ENCODE data around the gene KLHDC8A.
"Not testable (repeated sequence)": the region's sequence is repeated elsewhere in the genome, so short reads cannot be mapped to it uniquely, and the experiment has no call there.

The KLHDC8A gene

DNA sequence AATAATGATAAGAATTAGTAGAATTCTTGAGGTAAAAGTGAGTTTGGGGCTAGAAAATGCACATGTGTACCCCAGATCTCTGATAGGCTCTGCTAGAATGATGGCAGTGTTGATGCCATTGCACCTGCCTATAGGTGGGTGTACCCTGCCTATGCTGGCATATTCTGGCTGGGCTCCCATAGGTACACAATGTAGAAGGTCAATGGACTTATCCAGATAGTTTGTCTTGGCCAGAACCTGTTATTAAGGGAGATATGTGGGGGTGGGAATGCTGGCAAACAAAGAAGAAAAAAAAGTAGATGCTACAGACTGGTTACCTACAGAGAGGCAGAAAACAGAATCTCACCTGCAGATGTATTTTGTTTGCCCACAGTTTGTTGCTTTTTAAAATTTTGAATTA, 14.1 kb upstream of the KLHDC8A start:
- DNase-seq: no peak

DNA sequence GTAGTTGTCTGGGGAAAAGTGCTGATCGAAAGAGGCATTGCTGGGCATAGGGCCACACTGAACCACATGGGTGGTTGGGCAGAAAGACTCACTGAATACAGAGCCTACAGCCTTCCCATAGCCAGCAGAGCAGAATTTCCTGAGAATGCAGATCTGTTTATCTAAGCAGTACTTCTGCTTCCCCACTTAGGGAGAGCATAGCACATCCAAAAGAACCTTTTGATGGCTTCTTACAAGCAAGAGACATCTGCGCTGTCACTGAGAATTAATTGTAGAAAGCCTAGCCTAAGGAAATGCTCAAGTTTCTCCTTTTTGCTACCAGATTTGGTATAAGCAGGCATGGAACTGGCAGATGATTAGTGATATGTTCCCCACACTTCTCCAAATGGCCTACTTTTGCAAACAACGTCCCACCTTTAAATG, 13.0 kb upstream of the KLHDC8A start:
- DNase-seq: no peak

DNA sequence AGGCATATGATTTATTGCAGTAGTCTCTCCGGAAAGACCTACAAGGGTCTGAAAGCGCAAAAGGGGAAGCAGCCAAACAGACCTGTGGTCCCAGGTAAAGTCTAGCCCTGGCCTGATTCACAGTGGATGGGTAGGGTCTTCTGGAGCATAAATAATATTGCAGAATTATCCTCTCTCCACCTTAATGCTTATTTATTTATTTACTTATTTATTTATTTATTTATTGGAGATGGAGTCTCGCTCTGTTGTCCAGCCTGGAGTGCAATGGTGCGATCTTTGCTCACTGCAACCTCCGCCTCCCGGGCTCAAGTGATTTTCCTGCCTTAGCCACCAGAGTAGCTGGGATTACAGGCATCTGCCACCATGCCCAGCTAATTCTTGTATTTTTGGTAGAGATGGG, 11.8 kb upstream of the KLHDC8A start:
- DNase-seq: no peak

DNA sequence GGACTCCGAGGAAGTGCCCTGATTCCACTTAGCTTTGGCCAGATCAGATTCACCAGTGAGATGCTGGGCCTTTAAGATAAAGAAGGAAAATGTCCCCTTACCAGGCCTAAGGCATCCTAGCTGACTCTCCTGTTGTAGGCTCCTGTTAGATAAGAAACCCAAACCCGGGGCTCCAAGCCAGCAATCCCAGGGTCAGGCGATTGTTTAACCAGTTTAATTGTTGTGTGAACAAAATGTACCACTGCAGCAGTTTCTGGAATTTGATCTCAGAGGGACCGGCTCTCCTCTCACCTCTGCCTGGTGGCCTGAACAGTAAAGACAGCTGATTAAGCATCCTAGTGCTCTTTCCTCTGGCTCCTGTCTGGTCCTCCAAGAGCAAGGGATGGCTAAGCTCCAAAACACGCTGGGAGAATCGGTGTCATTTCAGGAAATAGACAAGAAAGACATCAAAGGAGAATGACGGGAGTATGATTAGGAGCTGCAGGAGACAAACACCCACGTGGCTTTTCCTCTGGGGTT, 9.3 kb upstream of the KLHDC8A start:
- DNase-seq: no peak

DNA sequence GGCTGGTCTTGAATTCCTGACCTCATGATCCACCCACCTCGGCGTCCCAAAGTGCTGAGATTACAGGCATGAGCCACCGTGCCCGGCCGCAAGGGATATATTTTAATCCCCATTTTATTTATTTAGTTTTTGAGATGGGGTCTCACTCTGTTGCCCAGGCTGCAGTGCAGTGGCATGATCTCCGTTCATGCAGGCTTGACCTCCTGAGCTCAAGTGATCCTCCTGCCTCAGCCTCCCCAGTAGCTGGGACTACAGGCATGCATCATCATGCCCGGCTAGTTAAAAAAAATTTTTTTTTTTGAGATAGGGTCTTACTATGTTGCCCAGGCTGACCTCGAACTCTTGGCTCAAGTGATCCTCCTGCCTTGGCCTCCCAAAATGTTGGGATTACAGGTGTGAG, 8.4 kb upstream of the KLHDC8A start:
- DNase-seq: not testable (repeated sequence)

DNA sequence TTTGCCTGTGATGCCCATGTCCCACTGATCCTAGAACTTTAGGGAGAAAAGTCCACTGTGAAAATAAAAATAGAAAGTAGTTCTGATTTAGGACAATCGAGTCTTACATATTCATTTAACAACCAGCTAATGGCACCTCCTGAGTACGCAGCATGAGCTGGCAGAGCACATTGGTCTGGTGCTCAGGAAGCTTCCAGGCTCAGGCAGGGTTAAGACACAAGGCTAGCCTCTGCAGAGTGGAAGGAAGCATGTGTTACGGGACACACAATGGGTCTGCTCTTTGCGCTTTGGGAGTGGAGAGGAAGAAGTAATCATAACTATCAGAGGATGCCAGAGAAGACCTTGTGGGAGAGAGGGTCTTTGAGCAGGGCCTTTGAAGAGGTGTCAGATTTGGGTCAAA, 4.2 kb upstream of the KLHDC8A start:
- no peak for DNase-seq

DNA sequence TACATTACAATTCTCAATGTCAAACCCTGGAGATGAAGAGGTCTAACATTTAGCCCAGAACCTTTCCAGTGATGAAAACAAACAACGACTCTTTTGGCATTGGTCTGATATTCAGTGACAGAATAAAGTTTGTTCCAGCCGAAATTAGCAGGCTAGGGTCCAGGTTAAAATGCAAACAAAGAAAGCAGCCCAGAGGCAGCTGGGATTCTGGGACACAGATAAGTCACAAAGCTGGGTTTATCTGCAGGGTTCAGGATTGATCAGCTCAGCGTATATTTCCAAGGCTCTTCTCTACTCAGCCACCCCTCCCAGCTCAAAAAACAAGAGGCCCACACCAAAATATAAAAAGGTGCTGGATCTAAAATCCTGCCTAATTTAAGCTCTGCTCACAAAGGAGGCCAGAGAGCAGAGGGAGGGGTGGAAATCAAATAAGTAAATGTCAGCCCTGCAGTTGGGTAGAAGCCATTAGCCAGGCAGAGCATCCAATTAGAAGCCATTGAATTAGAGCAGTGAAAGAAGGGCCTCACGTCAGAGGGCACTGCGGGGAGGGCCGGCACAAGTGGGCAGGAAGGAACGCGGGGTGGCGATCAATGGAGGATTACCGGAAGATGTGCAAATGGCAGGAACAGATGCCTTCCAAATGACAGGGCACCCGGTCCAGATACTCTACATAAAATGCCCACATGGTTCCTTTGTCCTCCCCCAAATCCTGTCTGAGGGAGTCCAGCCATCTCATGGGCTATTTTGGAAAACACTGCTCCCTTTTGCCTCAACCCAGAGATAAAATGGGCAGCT, 3.2 kb upstream of the KLHDC8A start:
- DNase-seq: no peak

DNA sequence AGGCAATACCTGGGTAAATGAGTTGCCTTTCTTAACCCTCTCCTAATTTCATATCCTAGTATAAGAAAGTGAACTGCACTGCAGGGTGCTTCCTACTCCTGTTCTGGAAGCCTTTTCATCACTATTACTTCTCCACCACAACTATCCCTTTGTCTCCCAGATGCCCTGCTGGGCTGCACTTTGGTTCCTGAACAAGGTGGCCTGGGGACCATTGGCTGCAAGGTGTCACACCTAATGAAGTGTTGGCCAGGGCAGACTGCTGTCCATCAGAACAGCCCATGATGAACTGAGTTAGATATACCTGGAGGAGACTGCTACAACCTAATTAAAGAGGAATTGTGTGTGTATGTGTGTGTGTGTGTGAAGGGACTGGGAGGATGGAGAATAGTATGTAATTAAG, 1.9 kb upstream of the KLHDC8A start:
- no peak for DNase-seq

DNA sequence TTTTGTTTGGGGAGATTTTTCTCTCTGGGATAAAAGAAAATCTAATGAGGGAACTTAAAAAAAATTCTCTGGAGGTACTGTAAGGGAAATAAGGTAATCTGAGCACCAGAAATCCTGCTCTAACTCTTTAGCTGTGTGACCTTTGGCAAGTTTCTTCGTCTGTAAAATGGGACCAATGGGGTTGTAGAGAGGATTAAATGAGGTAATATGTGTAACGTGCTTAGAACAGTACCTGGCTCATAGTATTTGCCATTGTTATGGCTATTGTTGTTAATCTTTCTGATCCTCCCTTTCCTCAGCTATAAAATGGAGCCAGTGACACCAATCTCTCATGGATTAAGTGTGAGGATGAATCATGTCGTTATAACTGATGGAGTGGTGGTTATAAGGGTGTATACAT, 845 bp upstream of the KLHDC8A start:
- DNase-seq: no peak

DNA sequence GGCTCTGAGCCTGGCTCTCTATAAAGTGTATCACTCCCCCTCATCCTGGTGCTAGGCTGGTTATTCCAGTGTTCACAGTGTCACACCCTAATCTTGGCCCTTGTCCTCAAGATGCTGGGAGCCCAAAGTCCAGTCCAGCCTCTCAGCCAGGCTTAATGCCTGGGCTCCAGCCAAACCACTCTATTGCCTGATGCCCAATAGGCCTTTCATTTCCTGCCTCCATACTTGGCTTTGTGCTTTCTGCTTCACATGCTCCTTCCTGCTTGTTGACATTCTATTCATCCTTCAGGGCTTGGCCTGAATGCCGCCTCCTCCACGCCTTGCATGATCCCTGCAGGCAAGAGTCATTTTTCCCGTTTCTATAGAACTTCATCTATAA, 1.7 kb downstream of the KLHDC8A start:
- DNase-seq: no peak

DNA sequence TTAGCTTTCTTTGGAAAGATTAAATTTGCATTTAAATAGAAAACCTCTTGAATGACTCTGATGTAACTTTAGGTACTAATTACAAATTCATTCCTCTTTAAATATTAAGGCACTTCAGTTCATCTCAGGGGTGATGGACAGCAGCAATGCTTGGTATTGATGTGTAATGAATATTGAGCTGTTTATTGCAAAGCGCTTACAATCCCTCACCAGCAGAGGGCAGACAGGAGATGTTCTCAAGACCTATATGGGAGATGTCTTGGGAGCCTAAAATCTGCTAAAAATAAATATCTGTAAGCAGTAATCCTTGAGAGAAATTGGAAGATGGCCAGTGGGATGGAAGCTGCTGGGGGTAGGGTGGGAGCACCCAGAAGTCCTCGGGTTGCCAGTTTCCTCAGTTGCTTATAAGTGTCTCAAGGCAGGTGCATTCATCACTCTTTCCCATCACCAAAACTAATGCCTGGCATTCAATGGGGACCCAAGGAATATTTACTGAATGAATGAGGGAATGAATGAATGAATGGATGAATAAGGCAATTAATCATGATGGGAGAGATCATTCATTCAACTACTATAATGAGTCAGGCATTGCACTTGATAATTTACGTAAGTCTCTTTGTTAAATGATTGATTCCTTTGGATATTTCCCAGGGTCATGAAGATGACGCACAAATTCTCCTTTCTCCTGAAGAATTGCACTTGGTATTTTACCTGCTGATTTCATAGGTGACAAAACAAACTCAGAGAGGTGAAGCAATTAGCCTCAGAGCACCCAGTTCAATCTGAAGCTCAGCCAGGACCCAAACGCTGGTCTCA, 2.3 kb downstream of the KLHDC8A start:
- no peak for DNase-seq

DNA sequence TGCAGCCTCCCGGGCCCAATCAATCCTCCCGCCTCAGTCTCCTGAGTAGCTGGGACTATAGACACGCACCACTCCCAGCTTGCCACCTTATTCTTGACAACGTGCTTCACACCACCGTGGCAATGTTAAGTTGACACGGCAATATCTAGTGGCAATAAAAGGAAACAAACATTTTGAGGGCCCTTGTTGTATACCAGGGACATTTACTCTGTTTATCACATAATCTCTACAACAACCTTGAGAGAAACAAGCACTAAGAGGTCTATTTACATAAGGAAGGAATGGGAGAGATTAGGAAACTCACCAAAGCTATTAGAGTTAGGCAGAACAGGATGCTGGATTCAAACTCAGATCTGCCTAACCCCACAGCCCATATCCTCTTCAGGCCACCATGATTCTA, 3.1 kb downstream of the KLHDC8A start:
- DNase-seq: no peak

DNA sequence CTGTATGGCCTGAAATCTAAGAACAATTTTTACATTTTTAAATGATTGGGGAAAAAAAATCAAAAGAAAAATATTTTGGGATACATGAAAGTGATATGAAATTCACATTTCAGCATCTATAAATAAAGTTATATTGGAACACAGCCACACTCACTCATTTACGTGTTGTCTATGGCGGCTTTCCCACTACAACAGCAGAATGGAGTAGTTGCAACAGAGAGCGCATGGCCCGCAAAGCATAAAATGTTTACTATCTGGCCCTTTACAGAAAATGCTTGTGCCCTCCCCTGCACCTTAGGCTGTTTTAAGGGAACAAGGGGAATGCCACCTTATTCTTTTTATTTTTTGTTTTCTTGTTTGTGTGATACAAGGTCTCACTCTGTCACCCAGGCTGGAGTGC, 3.5 kb downstream of the KLHDC8A start:
- DNase-seq: no peak

DNA sequence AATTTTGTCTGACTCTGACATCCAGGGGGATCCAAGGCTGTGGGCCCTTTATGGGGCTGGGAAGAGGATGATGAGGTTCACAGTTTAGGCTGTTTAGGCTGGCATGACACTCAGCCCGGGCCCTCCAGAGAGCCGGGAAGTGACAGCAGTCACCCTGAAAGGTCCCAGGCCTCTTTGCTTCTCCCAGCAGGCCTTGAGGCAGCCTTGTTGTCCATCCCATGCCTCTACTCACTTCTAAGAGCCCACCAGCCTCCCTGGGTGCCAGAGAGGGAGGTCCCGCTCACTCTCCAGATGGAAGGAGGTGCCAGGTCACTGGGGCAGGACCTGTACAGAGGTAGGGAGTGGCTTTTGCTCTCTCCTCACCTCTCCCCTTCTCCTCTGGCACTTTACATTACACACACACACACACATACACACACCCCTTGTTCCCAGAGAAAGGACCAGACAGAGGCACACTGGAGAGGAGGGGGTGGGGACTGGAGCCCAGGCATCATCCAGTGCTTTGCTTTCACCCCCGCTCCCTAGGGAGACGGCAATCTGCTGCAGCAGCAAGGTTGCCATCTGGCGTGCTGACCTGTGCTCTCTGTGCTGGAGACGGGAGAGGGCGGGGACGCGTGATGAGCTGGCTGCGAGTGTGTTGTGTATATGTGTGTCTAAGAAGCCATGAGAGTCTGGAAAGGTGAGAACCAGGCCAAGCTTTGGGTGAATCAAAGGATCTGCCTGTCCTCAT, 4.6 kb downstream of the KLHDC8A start:
- no peak for DNase-seq

DNA sequence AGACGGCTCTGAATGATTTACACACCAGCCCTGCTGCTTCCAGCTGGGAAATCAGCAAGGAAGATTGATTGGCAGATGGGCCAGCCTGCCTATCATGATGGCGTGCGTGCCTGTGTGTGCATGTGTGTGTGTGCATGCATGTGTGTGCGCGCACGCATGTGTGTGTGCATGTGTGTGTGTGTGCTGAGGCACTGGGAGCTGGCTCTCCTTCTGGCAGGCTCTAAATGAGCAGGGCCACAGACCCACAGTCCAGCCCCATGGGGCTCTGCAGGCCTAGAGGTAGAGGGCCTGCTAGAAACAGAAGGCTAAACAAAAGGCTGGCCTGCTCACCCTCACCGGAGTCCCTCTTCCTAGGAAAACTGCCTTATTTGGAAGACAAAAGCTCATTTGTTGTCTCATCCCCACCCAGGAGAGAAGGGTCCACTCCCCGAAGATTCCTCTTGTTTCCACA, 6.0 kb downstream of the KLHDC8A start:
- DNase-seq: no peak

DNA sequence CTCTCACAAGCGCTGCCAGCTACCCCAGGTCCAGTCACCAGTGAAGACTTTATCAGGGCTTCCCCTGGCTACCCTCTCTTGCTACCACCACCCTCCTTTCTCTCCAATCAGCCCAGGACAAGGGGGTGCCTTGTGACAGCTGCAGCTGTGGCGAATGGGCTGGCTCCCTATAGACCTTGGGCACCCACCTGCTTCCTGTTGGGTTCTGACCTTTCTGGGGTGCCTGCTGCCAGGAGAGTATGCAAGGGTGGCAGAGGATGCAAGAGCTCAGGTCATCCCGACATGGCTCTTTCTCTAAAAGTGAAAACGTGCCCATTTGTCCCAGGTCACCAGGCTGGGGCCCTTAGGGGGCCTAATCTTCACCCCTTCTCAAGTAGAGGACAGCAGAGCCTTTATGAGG, 6.6 kb downstream of the KLHDC8A start:
- no peak for DNase-seq

DNA sequence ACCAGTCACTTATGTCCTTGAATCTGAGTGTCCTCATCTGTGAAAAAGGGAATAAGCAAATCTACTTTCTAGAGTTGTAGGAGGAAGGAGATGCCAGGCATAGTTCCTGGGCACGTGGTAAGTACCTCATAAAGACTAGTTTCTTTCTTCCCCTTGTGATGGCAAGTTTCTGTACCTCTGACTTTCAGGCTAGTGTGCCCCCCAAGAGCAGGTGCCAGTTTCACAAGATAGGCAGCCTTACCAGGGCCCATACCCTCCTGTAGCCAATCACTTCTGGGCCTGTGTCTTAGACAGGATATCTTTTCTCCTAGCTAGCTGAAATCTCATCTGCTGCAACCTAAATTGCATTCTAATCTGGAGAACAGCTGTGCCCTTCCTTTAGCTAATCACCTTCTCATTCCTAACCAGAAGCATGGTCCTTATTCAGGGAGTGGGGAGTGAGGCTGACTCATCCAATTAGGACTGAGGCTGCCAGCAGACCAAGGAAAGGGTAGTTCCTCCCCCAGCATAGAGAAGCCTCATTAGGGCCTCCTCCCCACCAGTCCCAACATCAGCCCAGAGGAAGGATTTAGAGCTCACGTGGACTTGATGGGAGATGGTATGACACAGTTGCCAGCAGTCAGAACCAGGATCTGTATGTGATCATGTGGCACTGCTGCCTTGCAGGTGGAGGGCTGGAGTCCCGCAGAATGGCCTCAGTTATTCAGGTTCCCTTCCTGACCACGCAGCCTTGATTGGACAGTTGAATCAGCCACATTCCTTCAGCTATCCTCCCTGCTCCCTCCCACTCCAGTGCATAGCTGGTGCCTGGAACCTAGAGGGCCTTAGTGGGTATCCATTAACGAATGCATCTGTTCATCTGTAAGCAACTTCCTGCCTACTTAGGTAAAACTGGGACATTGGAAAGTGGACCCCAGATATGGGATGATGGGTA, 7.9 kb downstream of the KLHDC8A start:
- DNase-seq: no peak

DNA sequence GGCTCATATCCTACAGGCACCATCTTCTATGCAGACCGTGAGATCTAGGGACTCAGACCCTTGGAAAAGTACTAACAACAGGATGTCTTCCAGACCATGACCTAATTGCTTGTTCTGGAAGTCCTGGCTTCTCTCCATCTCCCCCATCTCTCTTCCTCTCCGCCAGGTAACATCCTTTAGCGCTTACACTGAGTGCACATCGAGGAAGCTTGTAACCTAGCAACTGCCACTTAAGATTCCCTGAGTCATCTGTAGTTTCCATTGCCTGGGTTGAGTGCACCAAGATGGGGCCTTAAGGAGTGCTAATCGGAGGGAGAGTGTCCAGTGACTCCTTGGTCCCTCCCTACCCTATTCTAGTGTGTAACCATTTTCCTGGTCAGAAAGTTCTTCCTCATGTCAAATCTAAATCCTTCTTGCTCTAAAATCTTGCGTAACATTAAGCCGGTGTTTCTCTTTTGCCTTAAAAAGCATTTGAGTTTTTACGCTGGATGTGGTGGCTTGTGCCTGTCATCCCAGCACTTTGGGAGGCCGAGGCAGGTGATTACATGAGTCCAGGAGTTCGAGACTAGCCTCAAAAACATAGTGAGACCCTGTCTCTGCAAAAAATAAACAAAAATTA, 9.7 kb downstream of the KLHDC8A start:
- no peak for DNase-seq

DNA sequence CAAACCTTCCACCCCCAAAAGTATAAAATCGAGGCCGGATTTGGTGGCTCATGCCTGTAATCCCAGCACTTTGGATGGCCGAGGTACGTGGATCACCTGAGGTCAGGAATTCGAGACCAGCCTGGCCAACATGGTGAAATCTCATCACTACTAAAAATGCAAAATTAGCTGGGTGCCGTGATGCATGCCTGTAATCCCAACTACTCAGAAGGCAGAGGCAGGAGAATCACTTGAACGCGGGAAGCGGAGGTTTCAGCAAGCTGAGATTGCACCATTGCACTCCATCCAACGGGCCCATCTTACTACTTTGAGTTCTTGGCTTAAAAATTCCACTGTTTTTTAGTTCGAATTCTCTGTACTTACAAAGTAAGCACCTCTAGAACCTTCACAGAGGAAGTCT, 11.0 kb downstream of the KLHDC8A start:
- DNase-seq: no peak

DNA sequence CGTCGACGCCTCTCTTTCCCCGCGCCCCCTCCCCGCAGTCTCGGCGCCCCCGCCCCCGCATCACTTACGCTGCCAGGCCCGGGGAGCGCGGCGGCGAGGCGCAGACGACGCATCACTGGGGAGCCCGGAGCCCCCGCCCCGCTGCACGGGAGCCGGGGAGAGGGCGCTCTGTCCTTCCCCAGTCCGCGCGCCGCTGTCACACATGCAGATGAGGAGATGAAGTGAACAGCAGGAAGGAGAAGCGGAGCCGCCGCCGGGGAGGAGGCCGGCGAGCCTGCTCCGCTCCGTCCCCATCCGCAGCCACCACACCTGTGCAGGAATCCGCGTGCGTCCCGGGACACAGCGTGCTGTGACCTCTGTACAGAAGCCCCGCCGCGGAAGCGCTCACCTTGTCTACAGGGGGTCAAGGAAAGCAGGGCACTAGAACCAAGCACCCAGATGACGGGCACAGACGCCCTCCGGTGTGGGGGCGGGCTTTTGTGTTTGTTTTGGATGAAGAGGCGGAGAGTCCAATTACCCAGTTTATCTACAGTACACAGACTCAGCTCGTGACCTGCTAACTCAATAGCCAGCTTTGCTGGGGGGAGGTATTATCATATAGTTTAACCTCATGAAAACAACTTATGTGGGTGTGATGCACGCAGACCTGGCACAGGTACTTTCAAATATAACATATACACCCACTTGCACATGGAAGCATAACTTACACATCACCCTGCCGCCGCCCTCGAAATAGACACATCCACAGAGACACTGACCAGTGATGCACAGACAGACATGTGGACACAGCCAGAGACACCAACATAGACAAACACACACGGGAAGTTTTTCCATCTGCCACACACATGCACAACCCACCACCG, 12.4 kb downstream of the KLHDC8A start:
- DNase-seq: no peak

Data from left hindlimb (tissue), 1 donor.